Breast epithelium (tissue), 4 donors: ENCODE results near the gene AGPAT1. TPM values are rescaled to one million over a fixed set of nuclear protein-coding genes. Genes with fewer than 3 reads are reported as not detected.

Experiments used
- DNase-seq, 2 donors: peaks; one replicate each; pipeline ENCODE4 v3.0.0-alpha.2; 2019; ENCODE audit warnings: low spot score in 2 of 2
- H3K27ac ChIP-seq, 2 donors: fragments of 200-600 bp; sonication (generic) in 1 of 2; one replicate each; pipeline ENCODE4 v1.5.1; 2016 to 2019; ENCODE audit warnings: mild to moderate bottlenecking in 1 of 2
- H3K27me3 ChIP-seq, 2 donors: fragments of 200-600 bp; sonication (generic) in 1 of 2; one replicate each; pipeline versions ENCODE4 v1.5.1 to v1.6.0; 2017 to 2019; ENCODE audit warnings: control low read depth in 1 of 2, mild to moderate bottlenecking in 1 of 2
- H3K36me3 ChIP-seq: fragments of 200-600 bp; one replicate; pipeline ENCODE4 v1.5.1; 2019
- H3K4me1 ChIP-seq, 2 donors: fragments of 200-600 bp; sonication (generic); one replicate each; pipeline ENCODE4 v1.5.1; 2016 to 2019; ENCODE audit warnings: control low read depth in 1 of 2
- H3K4me3 ChIP-seq, 3 donors: fragments of 200-600 bp; sonication (generic); 1 replicate in 2 of 3; 2 replicates in 1 of 3; pipeline ENCODE4 v1.5.1; 2016 to 2019; ENCODE audit warnings: mild to moderate bottlenecking in 3 of 3, moderate library complexity in 2 of 3
- H3K9me3 ChIP-seq, 2 donors: fragments of 200-600 bp; sonication (generic) in 1 of 2; one replicate each; pipeline ENCODE4 v1.5.1; 2016 to 2019; ENCODE audit warnings: control low read depth in 1 of 2
- POLR2A ChIP-seq: fragments of 450-650 bp; IDR thresholded peaks from one replicate; pipeline ENCODE4 v1.6.1; 2016; ENCODE audit warnings: antibody characterized with exemption, mild to moderate bottlenecking, moderate library complexity
- POLR2AphosphoS5 ChIP-seq, 3 donors: sonication (generic); formaldehyde crosslinking; IDR thresholded peaks; one replicate each; pipeline ENCODE4 v1.6.1; 2017; ENCODE audit warnings: antibody characterized with exemption in 3 of 3
- intact Hi-C: fragments of 100-400 bp; cut with DNase I; formaldehyde crosslinking; loops from one replicate; pipeline ENCODE4 v1.15.1; 2023; ENCODE audit warnings: low total_unique reads
- total RNA-seq, 3 donors: library from RNA; depleted of rRNA; stranded (reverse); fragments of >200 nt; gene quantifications; one replicate each; pipeline ENCODE4 v1.1.0, GENCODE V29; 2016
- TF ChIP-seq, protein P1 (sequence below), 3 donors: fragments of 450-650 bp; IDR thresholded peaks; one replicate each; pipeline ENCODE4 v1.5.1; 2016 to 2017; ENCODE audit warnings: antibody characterized with exemption in 3 of 3, mild to moderate bottlenecking in 3 of 3, moderate library complexity in 3 of 3

The AGPAT1 gene
- total RNA-seq, 3 donors from 2014 or later = 25.8 to 33.8 (median 30.6) TPM

DNA sequence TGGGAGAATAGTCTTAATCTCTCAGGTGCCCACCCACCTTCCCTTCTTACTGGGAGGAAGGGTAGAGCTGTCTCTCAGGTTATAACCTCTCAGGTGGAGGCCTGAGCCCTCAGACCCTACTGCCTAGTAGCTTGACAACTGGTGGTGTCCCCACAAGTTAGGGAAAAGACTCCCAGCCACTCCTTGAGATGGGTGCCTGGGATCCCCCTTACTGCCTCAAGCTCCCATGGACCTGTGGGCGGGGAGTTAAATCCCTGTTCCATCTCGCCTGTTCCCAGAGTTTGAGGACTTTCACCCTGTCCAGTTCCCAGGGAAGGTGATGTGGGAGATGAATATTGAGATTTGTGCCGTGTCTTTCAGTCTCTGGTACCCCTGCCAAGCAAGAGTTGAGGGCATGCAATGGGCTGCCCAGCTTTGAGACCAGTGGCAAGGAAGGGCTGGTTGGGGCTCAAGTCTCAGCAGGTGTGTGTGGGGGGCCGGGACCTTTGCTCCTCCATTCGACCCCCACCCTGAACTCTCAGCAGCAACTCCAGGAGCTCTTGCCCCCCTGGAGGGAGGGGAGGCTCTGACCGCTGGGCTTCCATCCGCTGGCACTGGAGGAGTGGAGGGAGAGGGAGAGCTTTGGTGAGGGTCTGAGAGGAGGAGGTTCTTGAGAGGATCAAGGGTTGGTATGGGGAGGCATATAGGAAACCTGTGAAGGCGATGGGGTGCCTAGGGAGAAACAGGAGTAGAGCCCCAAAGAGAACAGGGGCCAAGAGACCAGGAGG is 15.2 kb upstream of the AGPAT1 start:
- H3K4me1 ChIP-seq = peaks cover 0 to 12% of the 10 kb centered on the region in 2 donors
- H3K4me3 ChIP-seq = peak overlapping the region; percentile 68 to 76 (median 74)
- TF ChIP-seq POLR2A (no peak), POLR2AphosphoS5 (IDR thresholded peaks at IDR 0.05) (no peak)
- TF ChIP-seq, protein P1, sequence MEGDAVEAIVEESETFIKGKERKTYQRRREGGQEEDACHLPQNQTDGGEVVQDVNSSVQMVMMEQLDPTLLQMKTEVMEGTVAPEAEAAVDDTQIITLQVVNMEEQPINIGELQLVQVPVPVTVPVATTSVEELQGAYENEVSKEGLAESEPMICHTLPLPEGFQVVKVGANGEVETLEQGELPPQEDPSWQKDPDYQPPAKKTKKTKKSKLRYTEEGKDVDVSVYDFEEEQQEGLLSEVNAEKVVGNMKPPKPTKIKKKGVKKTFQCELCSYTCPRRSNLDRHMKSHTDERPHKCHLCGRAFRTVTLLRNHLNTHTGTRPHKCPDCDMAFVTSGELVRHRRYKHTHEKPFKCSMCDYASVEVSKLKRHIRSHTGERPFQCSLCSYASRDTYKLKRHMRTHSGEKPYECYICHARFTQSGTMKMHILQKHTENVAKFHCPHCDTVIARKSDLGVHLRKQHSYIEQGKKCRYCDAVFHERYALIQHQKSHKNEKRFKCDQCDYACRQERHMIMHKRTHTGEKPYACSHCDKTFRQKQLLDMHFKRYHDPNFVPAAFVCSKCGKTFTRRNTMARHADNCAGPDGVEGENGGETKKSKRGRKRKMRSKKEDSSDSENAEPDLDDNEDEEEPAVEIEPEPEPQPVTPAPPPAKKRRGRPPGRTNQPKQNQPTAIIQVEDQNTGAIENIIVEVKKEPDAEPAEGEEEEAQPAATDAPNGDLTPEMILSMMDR (IDR thresholded peaks at IDR 0.05) = no peak
- no peaks in the 10 kb centered on the region for H3K9me3 ChIP-seq
- no peaks in the 10 kb centered on the region for H3K36me3 ChIP-seq
- no peak for DNase-seq
- H3K27me3 ChIP-seq = no peaks in the 10 kb centered on the region
- H3K27ac ChIP-seq = peak overlapping the region; percentile 97 to 98
- intact Hi-C loops = no loop called here

DNA sequence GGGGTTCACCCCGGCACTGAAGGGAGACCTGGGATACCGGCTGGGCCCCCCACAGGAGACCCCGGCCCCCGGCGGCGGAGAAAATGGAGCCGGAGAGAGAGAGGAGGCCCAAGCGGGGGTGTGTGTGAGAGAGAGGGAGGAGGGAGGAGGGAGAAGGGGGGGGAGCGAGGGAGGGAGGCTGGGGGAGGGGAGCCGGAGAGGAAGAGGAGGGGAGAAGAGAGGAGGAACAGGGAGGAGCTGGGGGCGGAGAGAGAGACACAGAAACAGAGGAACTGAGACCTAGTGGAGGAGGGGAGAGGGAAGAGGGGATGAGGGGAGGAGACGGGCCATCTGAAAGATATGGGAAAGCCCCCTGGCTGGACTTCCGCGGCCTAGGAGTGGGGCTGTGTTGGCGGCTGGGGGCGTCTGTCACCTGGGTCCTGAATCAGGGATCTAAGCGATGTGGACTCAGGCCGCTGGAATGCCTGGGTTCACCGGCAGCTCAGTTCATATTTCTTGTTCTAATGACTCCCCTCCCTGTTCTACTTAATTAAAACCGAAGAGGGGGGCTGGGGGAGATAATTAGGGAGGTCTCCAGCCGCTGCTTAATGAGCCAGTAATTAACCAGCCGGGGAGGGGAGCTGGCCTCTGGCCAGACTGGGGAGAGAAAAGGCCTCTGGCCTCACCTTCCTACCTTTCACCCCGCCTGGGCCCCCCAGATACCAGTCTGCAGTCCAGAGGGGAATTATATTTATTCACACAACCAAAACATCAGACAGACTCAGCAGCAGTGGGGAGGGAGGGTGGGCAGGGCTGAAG is 14.4 kb upstream of the AGPAT1 start, which contains the start of gene PBX2:
Gene PBX2 (minus strand): TSS at position 149 of the 798 bp plus-strand sequence. CDS start 287 bp downstream, outside the sequence.
- Histone ChIP-seq H3K4me3 (peak within 1 kb of the TSS; percentile 68 to 76 (median 74)), H3K36me3 (no peaks in the 10 kb centered on the region), H3K27ac (peak within 1 kb of the TSS; percentile 97 to 98), H3K27me3 (no peaks in the 10 kb centered on the region), H3K4me1 (peaks cover 0 to 12% of the 10 kb centered on the region in 2 donors), H3K9me3 (no peaks in the 10 kb centered on the region)
- intact Hi-C loops = no loop called here
- peak; percentile 92 for DNase-seq
- TF ChIP-seq POLR2A = peak; percentile 91
- TF ChIP-seq, protein P1 (IDR thresholded peaks at IDR 0.05) = no peak
- peak; percentile 39 to 89 (median 56) for TF ChIP-seq POLR2AphosphoS5 (IDR thresholded peaks at IDR 0.05)

DNA sequence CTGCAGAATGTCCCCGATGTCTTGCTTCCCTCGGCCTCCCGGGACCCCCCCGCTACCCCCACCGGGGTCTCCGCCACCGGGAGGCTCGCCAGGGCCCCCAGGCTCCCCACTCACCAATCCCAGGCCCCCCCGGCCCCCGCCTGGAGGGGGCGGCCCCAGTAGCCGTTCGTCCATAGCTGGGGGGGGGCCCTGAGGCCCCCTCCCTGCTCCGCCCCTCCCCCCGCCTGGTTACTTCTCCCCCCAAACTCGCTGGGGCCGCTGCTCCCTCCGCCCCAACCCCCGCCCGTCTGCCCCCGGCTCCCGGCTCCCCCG is 13.8 kb upstream of the AGPAT1 start:
- Histone ChIP-seq H3K27me3 (no peaks in the 10 kb centered on the region), H3K4me3 (peak overlapping the region; percentile 68 to 76 (median 74)), H3K9me3 (no peaks in the 10 kb centered on the region), H3K4me1 (peaks cover 0 to 7% of the 10 kb centered on the region in 2 donors), H3K27ac (peak overlapping the region; percentile 97 to 98), H3K36me3 (no peaks in the 10 kb centered on the region)
- DNase-seq = no peak
- TF ChIP-seq, protein P1 (IDR thresholded peaks at IDR 0.05) = no peak
- TF ChIP-seq POLR2AphosphoS5 (IDR thresholded peaks at IDR 0.05) (no peak), POLR2A (no peak)
- intact Hi-C loops = no loop called here

DNA sequence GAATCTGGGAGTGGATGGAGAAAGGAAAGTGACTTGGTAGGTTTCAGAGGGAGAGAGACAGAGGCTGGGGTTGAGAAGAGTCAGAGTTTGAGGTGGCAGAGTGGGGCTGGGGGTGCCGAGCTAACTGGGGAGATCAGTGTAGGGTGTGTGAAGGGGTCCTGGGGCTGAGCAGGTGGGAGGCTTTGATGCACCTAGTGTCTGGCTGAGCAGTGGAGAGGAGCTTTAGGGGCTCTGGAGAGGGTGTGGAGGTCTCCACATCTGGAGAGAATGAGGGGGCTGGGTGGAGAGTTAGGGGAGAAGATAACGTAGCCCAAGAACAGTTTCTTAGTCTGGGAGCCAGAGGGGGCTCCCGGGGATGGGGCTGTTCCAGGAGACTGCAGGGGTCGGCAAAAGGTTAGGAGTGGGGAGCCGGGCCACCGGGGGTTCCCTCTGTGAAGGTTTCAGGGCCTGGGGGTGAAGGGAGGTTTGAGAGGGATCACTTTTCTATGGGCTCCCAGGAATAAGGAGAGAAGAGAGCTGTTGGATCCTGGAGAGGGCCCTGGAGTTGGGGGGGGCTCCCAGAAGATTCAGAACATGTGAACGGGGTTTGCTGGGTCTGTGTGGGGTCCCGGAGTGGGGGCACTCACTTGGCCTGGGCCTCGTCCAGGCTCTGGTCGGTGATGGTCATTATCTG is 13.3 kb upstream of the AGPAT1 start:
- TF ChIP-seq POLR2A (no peak), POLR2AphosphoS5 (IDR thresholded peaks at IDR 0.05) (no peak)
- TF ChIP-seq, protein P1 (IDR thresholded peaks at IDR 0.05) = no peak
- Histone ChIP-seq H3K9me3 (no peaks in the 10 kb centered on the region), H3K27me3 (no peaks in the 10 kb centered on the region), H3K4me1 (peaks cover 0 to 6% of the 10 kb centered on the region in 2 donors), H3K4me3 (peak overlapping the region; percentile 68 to 76 (median 74)), H3K36me3 (no peaks in the 10 kb centered on the region), H3K27ac (peak overlapping the region; percentile 97 to 98)
- DNase-seq = no peak
- intact Hi-C loops = no loop called here
